ENCODE measurements around the gene TP53I13.

DNA sequence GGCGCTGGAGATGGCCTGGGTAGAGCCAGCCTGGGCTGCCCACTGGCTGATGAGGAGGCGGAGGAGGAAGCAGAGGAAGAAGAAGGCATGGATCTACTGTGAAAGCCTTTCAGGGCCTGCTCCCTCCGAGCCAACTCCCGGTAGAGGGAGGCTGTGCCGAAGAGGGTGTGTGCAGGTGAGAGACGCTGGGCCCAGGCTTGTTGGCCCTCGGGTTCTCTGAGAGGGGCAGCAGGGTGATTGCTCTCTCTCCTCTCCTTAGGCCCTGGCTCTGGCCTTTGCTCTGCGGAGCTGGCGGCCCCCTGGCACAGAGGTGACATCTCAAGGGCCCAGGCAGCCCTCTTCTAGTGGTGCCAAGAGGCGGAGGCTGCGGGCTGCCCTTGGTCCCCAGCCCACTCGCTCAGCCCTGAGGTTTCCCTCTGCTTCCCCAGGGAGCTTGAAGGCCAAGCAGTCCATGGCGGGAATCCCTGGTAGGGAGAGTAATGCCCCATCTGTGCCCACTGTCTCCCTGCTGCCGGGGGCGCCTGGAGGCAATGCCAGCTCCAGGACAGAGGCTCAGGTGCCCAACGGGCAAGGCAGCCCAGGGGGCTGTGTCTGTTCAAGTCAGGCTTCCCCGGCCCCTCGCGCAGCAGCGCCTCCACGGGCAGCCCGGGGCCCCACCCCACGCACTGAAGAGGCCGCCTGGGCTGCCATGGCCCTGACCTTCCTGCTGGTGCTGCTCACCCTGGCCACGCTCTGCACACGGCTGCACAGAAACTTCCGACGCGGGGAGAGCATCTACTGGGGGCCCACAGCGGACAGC lies 3.6 kb downstream of the TP53I13 start:
- TF ChIP-seq, protein P1, sequence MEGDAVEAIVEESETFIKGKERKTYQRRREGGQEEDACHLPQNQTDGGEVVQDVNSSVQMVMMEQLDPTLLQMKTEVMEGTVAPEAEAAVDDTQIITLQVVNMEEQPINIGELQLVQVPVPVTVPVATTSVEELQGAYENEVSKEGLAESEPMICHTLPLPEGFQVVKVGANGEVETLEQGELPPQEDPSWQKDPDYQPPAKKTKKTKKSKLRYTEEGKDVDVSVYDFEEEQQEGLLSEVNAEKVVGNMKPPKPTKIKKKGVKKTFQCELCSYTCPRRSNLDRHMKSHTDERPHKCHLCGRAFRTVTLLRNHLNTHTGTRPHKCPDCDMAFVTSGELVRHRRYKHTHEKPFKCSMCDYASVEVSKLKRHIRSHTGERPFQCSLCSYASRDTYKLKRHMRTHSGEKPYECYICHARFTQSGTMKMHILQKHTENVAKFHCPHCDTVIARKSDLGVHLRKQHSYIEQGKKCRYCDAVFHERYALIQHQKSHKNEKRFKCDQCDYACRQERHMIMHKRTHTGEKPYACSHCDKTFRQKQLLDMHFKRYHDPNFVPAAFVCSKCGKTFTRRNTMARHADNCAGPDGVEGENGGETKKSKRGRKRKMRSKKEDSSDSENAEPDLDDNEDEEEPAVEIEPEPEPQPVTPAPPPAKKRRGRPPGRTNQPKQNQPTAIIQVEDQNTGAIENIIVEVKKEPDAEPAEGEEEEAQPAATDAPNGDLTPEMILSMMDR (conservative IDR thresholded peaks at IDR 0.05 in 1 of 2, IDR thresholded peaks at IDR 0.05 in 1 of 2; ENCODE audit: low read depth in 1 of 2, low read length in 2 of 2): no peak
- TF ChIP-seq EZH2 (IDR thresholded peaks at IDR 0.05; ENCODE audit: low read length, missing control alignments): no peak

All from fibroblast of lung (primary cell).